Smooth muscle cell (in vitro differentiated cells): ENCODE results near the gene DGLUCY. TPM values are rescaled to one million over a fixed set of nuclear protein-coding genes. Genes with fewer than 3 reads are reported as not detected.

Experiments
- DNase-seq: peaks from one replicate; lab custom pipeline; 2025; ENCODE audit not compliant: unreplicated experiment; lab: John Stamatoyannopoulos, UW
- H2AFZ ChIP-seq: fragments of 200-600 bp; sonication (generic); 2 replicates; pipeline ENCODE4 v1.6.0; 2016; ENCODE audit warnings: antibody characterized with exemption, low read depth, mild to moderate bottlenecking
- H3F3A ChIP-seq: fragments of 200-600 bp; sonication (generic); 2 replicates; pipeline ENCODE4 v1.6.0; 2017; ENCODE audit warnings: antibody characterized with exemption, low read depth
- H3K27ac ChIP-seq: fragments of 200-600 bp; sonication (generic); 2 replicates; pipeline ENCODE4 v1.5.1; 2016; ENCODE audit warnings: low read depth, mild to moderate bottlenecking
- H3K27me3 ChIP-seq: fragments of 200-600 bp; sonication (generic); 2 replicates; pipeline ENCODE4 v1.6.1; 2016; ENCODE audit warnings: low read depth, mild to moderate bottlenecking
- H3K36me3 ChIP-seq: fragments of 200-600 bp; sonication (generic); 2 replicates; pipeline ENCODE4 v1.5.1; 2016; ENCODE audit warnings: low read depth
- H3K4me1 ChIP-seq: fragments of 200-600 bp; sonication (generic); 2 replicates; pipeline ENCODE4 v1.5.1; 2016; ENCODE audit warnings: low read depth
- H3K4me2 ChIP-seq: fragments of 200-600 bp; sonication (generic); 2 replicates; pipeline ENCODE4 v1.6.0; 2016; ENCODE audit warnings: mild to moderate bottlenecking
- H3K4me3 ChIP-seq: fragments of 200-600 bp; sonication (generic); 2 replicates; pipeline ENCODE4 v1.5.1; 2016; ENCODE audit warnings: mild to moderate bottlenecking
- H3K79me2 ChIP-seq: fragments of 200-600 bp; sonication (generic); 2 replicates; pipeline ENCODE4 v1.6.0; 2016; ENCODE audit warnings: low read depth, mild to moderate bottlenecking
- H3K9ac ChIP-seq: fragments of 200-600 bp; sonication (generic); 2 replicates; pipeline ENCODE4 v1.6.0; 2016; ENCODE audit warnings: low read depth
- H3K9me3 ChIP-seq: fragments of 200-600 bp; sonication (generic); replicated peaks from 2 replicates; pipeline ENCODE4 v1.5.1; 2016; ENCODE audit warnings: low read depth
- H4K20me1 ChIP-seq: fragments of 200-600 bp; sonication (generic); 2 replicates; pipeline ENCODE4 v1.6.0; 2016; ENCODE audit warnings: low read depth
- WGBS: methylation state at CpG from one replicate; pipeline ENCODE4 v1.1.7; 2016; ENCODE audit warnings: low lambda C conversion rate; 5-methylcytosine and 5-hydroxymethylcytosine counted together
- polyA plus RNA-seq: library from polyadenylated mRNA; unstranded; fragments of >200 nt; fragmentation: Nextera tagmentation; extraction: Ambion mirVana; gene quantifications from 2 replicates; pipeline ENCODE4 v1.2.1, GENCODE V29; 2016
- total RNA-seq: library from RNA; depleted of rRNA; stranded (reverse); fragments of >200 nt; gene quantifications from 2 replicates; pipeline ENCODE4 v1.2.3, GENCODE V29; 2014
- TF ChIP-seq, protein P1 (sequence below): fragments of 200-600 bp; sonication (generic); IDR thresholded peaks from 2 replicates; pipeline ENCODE4 v1.5.1; 2017; ENCODE audit warnings: borderline replicate concordance, mild to moderate bottlenecking, antibody characterized with exemption; ENCODE audit not compliant: insufficient read depth, poor library complexity, severe bottlenecking

DGLUCY gene
- total and polyA plus RNA-seq, 2 experiments from 2014 or later = 9.7 to 11.3 TPM

GRCh38 chr14:91246051-91246852, 132.4 kb downstream of the DGLUCY start:
- Histone ChIP-seq H3K9me3 (no peaks in the 10 kb centered on the region), H3K36me3 (no peaks in the 10 kb centered on the region), H3F3A (peaks cover 4% of the 10 kb centered on the region), H3K4me3 (no peak overlapping the region), H3K27me3 (no peaks in the 10 kb centered on the region), H3K9ac (no peak overlapping the region), H3K79me2 (no peaks in the 10 kb centered on the region), H3K4me1 (peaks cover 7% of the 10 kb centered on the region), H3K4me2 (no peak overlapping the region), H3K27ac (no peak overlapping the region), H2AFZ (no peak overlapping the region), H4K20me1 (no peaks in the 10 kb centered on the region)
- no peak for DNase-seq
- TF ChIP-seq, protein P1, sequence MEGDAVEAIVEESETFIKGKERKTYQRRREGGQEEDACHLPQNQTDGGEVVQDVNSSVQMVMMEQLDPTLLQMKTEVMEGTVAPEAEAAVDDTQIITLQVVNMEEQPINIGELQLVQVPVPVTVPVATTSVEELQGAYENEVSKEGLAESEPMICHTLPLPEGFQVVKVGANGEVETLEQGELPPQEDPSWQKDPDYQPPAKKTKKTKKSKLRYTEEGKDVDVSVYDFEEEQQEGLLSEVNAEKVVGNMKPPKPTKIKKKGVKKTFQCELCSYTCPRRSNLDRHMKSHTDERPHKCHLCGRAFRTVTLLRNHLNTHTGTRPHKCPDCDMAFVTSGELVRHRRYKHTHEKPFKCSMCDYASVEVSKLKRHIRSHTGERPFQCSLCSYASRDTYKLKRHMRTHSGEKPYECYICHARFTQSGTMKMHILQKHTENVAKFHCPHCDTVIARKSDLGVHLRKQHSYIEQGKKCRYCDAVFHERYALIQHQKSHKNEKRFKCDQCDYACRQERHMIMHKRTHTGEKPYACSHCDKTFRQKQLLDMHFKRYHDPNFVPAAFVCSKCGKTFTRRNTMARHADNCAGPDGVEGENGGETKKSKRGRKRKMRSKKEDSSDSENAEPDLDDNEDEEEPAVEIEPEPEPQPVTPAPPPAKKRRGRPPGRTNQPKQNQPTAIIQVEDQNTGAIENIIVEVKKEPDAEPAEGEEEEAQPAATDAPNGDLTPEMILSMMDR = no peak
- WGBS = 97% methylated on average over 15 of the region's 15 CpGs

DNA sequence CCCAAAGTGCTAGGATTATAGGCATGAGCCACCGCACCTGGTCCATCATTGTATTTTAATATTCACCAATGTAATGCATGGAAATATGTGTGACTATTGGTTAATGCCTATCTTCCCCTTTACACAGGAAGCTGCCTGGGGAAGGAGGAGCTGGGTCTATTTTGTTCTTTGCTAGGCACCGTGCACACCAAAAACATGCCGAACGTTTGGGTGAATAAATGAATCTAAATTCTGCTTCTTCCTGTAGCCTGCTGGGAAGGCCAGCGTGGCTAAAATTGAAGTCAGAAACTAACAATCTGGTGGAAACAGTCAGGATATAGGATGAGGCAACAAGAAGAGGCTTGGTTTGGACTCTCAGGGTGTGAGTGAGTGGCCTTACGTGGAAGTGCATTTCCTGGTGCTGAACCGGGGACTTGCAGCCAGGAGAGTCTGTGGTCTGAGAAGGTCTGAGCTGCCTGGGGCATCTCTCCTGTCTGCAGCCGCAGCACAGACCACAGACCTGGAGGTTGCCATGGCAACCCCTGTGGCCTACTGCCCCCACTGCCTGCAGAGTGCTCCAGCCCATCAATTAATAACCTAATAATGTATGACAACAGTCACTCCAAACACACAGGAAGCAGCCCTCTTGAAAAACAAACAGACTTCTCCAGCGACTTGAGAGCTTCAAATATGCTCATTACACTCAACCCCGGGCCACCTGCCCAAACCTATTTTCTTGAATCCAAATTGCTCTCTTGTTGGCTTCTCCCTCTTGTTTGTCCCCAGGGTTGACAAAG, 136.2 kb downstream of the DGLUCY start:
- no peak for DNase-seq
- TF ChIP-seq, protein P1 = no peak
- no peaks in the 10 kb centered on the region for H3K36me3 ChIP-seq
- H3K9ac ChIP-seq = no peak overlapping the region
- peaks cover 7% of the 10 kb centered on the region for H3F3A ChIP-seq
- H3K27ac ChIP-seq = peak overlapping the region; percentile 50
- no peaks in the 10 kb centered on the region for H3K9me3 ChIP-seq
- 66% methylated on average over 10 of the region's 10 CpGs for WGBS
- no peak overlapping the region for H3K4me3 ChIP-seq
- H3K4me1 ChIP-seq = peaks cover 7% of the 10 kb centered on the region
- no peak overlapping the region for H2AFZ ChIP-seq
- no peak overlapping the region for H3K4me2 ChIP-seq
- no peaks in the 10 kb centered on the region for H3K79me2 ChIP-seq
- H4K20me1 ChIP-seq = no peaks in the 10 kb centered on the region
- H3K27me3 ChIP-seq = no peaks in the 10 kb centered on the region

- H3K27ac ChIP-seq = no peak overlapping the region
- H3K9ac ChIP-seq = no peak overlapping the region
- no peaks in the 10 kb centered on the region for H4K20me1 ChIP-seq
- TF ChIP-seq, protein P1 = no peak
- no peak for DNase-seq
- H3K4me1 ChIP-seq = peaks cover 7% of the 10 kb centered on the region
- no peaks in the 10 kb centered on the region for H3K36me3 ChIP-seq
- no peak overlapping the region for H3K4me3 ChIP-seq
- no peaks in the 10 kb centered on the region for H3K27me3 ChIP-seq
- H2AFZ ChIP-seq = no peak overlapping the region
- H3K9me3 ChIP-seq = no peaks in the 10 kb centered on the region
- 65% methylated on average over 5 of the region's 5 CpGs for WGBS
- no peak overlapping the region for H3K4me2 ChIP-seq
- no peaks in the 10 kb centered on the region for H3K79me2 ChIP-seq
- peaks cover 7% of the 10 kb centered on the region for H3F3A ChIP-seq
Measured at GRCh38 chr14:91250912-91251311, 137.0 kb downstream of the DGLUCY start.
